HEK293 (cell line): Measurements from ENCODE around the gene HEXIM1.

Experiments used
- GLIS1 ChIP-seq: fragments of 450-650 bp; formaldehyde crosslinking; IDR thresholded peaks from 2 replicates; pipeline ENCODE4 v1.5.1; 2016; ENCODE audit warnings: missing biosample characterization, missing genetic modification characterization
- GLIS2 ChIP-seq: fragments of 450-650 bp; formaldehyde crosslinking; IDR thresholded peaks from 2 replicates; pipeline ENCODE4 v1.5.1; 2016; ENCODE audit warnings: missing biosample characterization, missing genetic modification characterization
- HIC1 ChIP-seq: fragments of 450-650 bp; formaldehyde crosslinking; IDR thresholded peaks from 2 replicates; pipeline ENCODE4 v1.5.1; 2016; ENCODE audit warnings: missing biosample characterization, missing genetic modification characterization
- SP2 ChIP-seq: fragments of 450-650 bp; formaldehyde crosslinking; IDR thresholded peaks from 2 replicates; pipeline ENCODE4 v1.5.1; 2016; ENCODE audit warnings: missing biosample characterization, missing genetic modification characterization
- SP7 ChIP-seq: fragments of 450-650 bp; formaldehyde crosslinking; IDR thresholded peaks from 2 replicates; pipeline ENCODE4 v1.5.1; 2016; ENCODE audit warnings: missing biosample characterization, missing genetic modification characterization
- TCF7L2 ChIP-seq: IDR thresholded peaks from 2 replicates; pipeline ENCODE4 v1.6.1; 2011; ENCODE audit warnings: low read depth, mild to moderate bottlenecking, inconsistent platforms, low read length, moderate library complexity, borderline replicate concordance
- YY2 ChIP-seq: fragments of 450-650 bp; formaldehyde crosslinking; IDR thresholded peaks from 2 replicates; pipeline ENCODE4 v1.5.1; 2016; ENCODE audit warnings: missing biosample characterization, missing genetic modification characterization
- ZBTB10 ChIP-seq: fragments of 450-650 bp; formaldehyde crosslinking; IDR thresholded peaks from 2 replicates; pipeline ENCODE4 v1.5.1; 2016; ENCODE audit warnings: missing biosample characterization, missing genetic modification characterization
- ZNF274 ChIP-seq, 2 experiments: fragments of 200-500 bp in 1 of 2; fragments of 450-650 bp in 1 of 2; sonication (Bioruptor generic) in 1 of 2; formaldehyde crosslinking in 1 of 2; IDR thresholded peaks; 2 replicates each; pipeline versions ENCODE4 v1.5.1 to v1.6.1; 2014 to 2016; ENCODE audit warnings: borderline replicate concordance in 1 of 2, inconsistent platforms in 1 of 2, low read length in 1 of 2, missing biosample characterization in 1 of 2, missing genetic modification characterization in 1 of 2
- ZNF335 ChIP-seq: fragments of 450-650 bp; formaldehyde crosslinking; conservative IDR thresholded peaks from 2 replicates; pipeline ENCODE4 v1.5.1; 2016; ENCODE audit warnings: missing biosample characterization, missing genetic modification characterization
- ZNF354C ChIP-seq: fragments of 450-650 bp; formaldehyde crosslinking; IDR thresholded peaks from 2 replicates; pipeline ENCODE4 v1.5.1; 2016; ENCODE audit warnings: missing biosample characterization, missing genetic modification characterization, low read depth, borderline replicate concordance
- ZNF398 ChIP-seq: fragments of 450-650 bp; formaldehyde crosslinking; IDR thresholded peaks from 2 replicates; pipeline ENCODE4 v1.5.1; 2017; ENCODE audit warnings: missing biosample characterization, missing genetic modification characterization
- ZNF560 ChIP-seq: fragments of 450-650 bp; formaldehyde crosslinking; IDR thresholded peaks from 2 replicates; pipeline ENCODE4 v1.5.1; 2017; ENCODE audit warnings: missing biosample characterization, missing genetic modification characterization, borderline replicate concordance
- ZNF596 ChIP-seq: fragments of 450-650 bp; IDR thresholded peaks from 2 replicates; pipeline ENCODE4 v1.5.0; 2018; ENCODE audit warnings: missing biosample characterization, mild to moderate bottlenecking, missing genetic modification characterization, moderate library complexity
- ZNF658 ChIP-seq: fragments of 450-650 bp; formaldehyde crosslinking; IDR thresholded peaks from 2 replicates; pipeline ENCODE4; 2016; ENCODE audit warnings: missing biosample characterization, missing genetic modification characterization
- ZNF660 ChIP-seq: fragments of 450-650 bp; IDR thresholded peaks from 2 replicates; pipeline ENCODE4 v1.5.1; 2018; ENCODE audit warnings: missing biosample characterization, mild to moderate bottlenecking, missing genetic modification characterization
- ZSCAN30 ChIP-seq: fragments of 450-650 bp; IDR thresholded peaks from 2 replicates; pipeline ENCODE4 v1.5.1; 2018; ENCODE audit warnings: missing biosample characterization, mild to moderate bottlenecking, missing genetic modification characterization, moderate library complexity
- ZSCAN5A ChIP-seq: fragments of 450-650 bp; formaldehyde crosslinking; IDR thresholded peaks from 2 replicates; pipeline ENCODE4 v1.5.1; 2016; ENCODE audit warnings: missing biosample characterization, missing genetic modification characterization

Gene HEXIM1

GRCh38 chr17:45123930-45124796, 24.1 kb upstream of the HEXIM1 start (continued):
- TF ChIP-seq ZNF398 (peak; percentile 57), GLIS1 (tag by site-specific recombination) (peak; percentile 8; the same call in 1 of the 2 replicates), HIC1 (tag by site-specific recombination) (peak; percentile 73), ZNF274 (IDR thresholded peaks at IDR 0.05; ENCODE audit: low read length) (no peak), ZNF274 (tag by site-specific recombination; IDR thresholded peaks at IDR 0.05; ENCODE audit: borderline replicate concordance) (no peak), ZNF596 (no peak), ZSCAN30 (tag by site-specific recombination) (no peak), ZNF660 (tag by site-specific recombination) (peak; percentile 57; the same call in 1 of the 2 replicates), ZNF335 (tag by site-specific recombination) (peak; percentile 73), ZBTB10 (0 out of 2 replicates have a peak, but pooled peaks have one; percentile 21), GLIS2 (tag by site-specific recombination) (peak; percentile 34; the same call in 1 of the 2 replicates), ZNF658 (tag by site-specific recombination) (no peak), ZNF560 (tag by site-specific recombination) (no peak), SP2 (0 out of 2 replicates have a peak, but pooled peaks have one; percentile 7), TCF7L2 (no peak), YY2 (no peak), ZSCAN5A (tag by site-specific recombination) (no peak), SP7 (tag by site-specific recombination) (peak; percentile 30; the same call in 1 of the 2 replicates), ZNF354C (tag by site-specific recombination) (no peak)
